ENCODE measurements around the gene TSPAN18. TPM values are rescaled to one million over a fixed set of nuclear protein-coding genes. Genes with fewer than 3 reads are reported as not detected.

Gene TSPAN18
- total RNA-seq, 2 donors from 2014 or later = 3.4 to 13.4 TPM

DNA sequence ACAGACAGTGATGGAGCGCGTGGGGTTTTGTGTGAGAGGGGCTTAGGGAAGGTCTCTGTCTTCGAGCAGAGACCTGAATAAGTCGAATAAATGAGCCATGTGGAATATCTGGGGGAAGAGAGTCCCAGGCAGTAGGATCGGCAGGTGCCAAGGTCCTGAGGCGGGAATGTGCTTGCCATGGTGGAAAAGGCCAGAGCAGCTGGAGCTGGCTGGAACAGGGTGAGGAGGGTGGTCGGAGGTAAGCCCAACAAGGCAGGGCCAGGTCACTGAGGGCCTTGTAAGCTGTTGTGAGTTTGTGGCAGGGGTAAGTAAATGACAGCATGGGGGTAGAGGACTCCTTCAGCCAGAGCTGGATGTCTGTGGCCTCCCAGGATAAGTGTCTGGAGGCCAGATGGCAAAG is 152.7 kb downstream of the TSPAN18 start:
- TF ChIP-seq, protein P1, sequence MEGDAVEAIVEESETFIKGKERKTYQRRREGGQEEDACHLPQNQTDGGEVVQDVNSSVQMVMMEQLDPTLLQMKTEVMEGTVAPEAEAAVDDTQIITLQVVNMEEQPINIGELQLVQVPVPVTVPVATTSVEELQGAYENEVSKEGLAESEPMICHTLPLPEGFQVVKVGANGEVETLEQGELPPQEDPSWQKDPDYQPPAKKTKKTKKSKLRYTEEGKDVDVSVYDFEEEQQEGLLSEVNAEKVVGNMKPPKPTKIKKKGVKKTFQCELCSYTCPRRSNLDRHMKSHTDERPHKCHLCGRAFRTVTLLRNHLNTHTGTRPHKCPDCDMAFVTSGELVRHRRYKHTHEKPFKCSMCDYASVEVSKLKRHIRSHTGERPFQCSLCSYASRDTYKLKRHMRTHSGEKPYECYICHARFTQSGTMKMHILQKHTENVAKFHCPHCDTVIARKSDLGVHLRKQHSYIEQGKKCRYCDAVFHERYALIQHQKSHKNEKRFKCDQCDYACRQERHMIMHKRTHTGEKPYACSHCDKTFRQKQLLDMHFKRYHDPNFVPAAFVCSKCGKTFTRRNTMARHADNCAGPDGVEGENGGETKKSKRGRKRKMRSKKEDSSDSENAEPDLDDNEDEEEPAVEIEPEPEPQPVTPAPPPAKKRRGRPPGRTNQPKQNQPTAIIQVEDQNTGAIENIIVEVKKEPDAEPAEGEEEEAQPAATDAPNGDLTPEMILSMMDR (IDR thresholded peaks at IDR 0.05) = no peak
- no peak for DNase-seq
- H3K27ac ChIP-seq = no peak overlapping the region
- H3K9ac ChIP-seq (ENCODE audit: low read depth in 2 of 2, low read length in 2 of 2) = no peak overlapping the region
- H3K4me1 ChIP-seq = no peaks in the 10 kb centered on the region
- intact Hi-C loops (cut with DNase I) = no loop called here
- no peaks in the 10 kb centered on the region for H3K9me3 ChIP-seq
- H3K4me3 ChIP-seq = no peak overlapping the region
- no peaks in the 10 kb centered on the region for H3K36me3 ChIP-seq
- H3K27me3 ChIP-seq = no peaks in the 10 kb centered on the region

- Histone ChIP-seq H3K9ac (ENCODE audit: low read depth in 2 of 2, low read length in 2 of 2) (no peak overlapping the region), H3K4me1 (no peaks in the 10 kb centered on the region), H3K9me3 (no peaks in the 10 kb centered on the region), H3K27ac (no peak overlapping the region), H3K36me3 (no peaks in the 10 kb centered on the region), H3K27me3 (no peaks in the 10 kb centered on the region), H3K4me3 (no peak overlapping the region)
- DNase-seq = no peak
- intact Hi-C loops (cut with DNase I) = no loop called here
- TF ChIP-seq, protein P1 (IDR thresholded peaks at IDR 0.05) = no peak
Observed at GRCh38 chr11:44880511-44880910, 153.7 kb downstream of the TSPAN18 start.

GRCh38 chr11:44880953-44881352 is 154.2 kb downstream of the TSPAN18 start:
- no peaks in the 10 kb centered on the region for H3K4me1 ChIP-seq
- no peak for DNase-seq
- no peak overlapping the region for H3K9ac ChIP-seq (ENCODE audit: low read depth in 2 of 2, low read length in 2 of 2)
- H3K36me3 ChIP-seq = no peaks in the 10 kb centered on the region
- TF ChIP-seq, protein P1 (IDR thresholded peaks at IDR 0.05) = no peak
- H3K9me3 ChIP-seq = no peaks in the 10 kb centered on the region
- no peak overlapping the region for H3K27ac ChIP-seq
- intact Hi-C loops (cut with DNase I) = no loop called here
- no peak overlapping the region for H3K4me3 ChIP-seq
- H3K27me3 ChIP-seq = no peaks in the 10 kb centered on the region

GRCh38 chr11:44883277-44883676 is 156.5 kb downstream of the TSPAN18 start:
- Histone ChIP-seq H3K4me1 (no peaks in the 10 kb centered on the region), H3K4me3 (no peak overlapping the region), H3K9ac (ENCODE audit: low read depth in 2 of 2, low read length in 2 of 2) (no peak overlapping the region), H3K36me3 (no peaks in the 10 kb centered on the region), H3K27me3 (no peaks in the 10 kb centered on the region), H3K27ac (no peak overlapping the region), H3K9me3 (no peaks in the 10 kb centered on the region)
- TF ChIP-seq, protein P1 (IDR thresholded peaks at IDR 0.05) = no peak
- intact Hi-C loops (cut with DNase I) = no loop called here
- peak; percentile 24 for DNase-seq

GRCh38 chr11:44884056-44884455 is 157.3 kb downstream of the TSPAN18 start:
- H3K9me3 ChIP-seq = no peaks in the 10 kb centered on the region
- no peaks in the 10 kb centered on the region for H3K4me1 ChIP-seq
- no peaks in the 10 kb centered on the region for H3K36me3 ChIP-seq
- intact Hi-C loops (cut with DNase I) = no loop called here
- no peaks in the 10 kb centered on the region for H3K27me3 ChIP-seq
- no peak overlapping the region for H3K4me3 ChIP-seq
- no peak overlapping the region for H3K9ac ChIP-seq (ENCODE audit: low read depth in 2 of 2, low read length in 2 of 2)
- no peak overlapping the region for H3K27ac ChIP-seq
- TF ChIP-seq, protein P1 (IDR thresholded peaks at IDR 0.05) = no peak
- no peak for DNase-seq

Data from colonic mucosa (tissue), 4 donors.